Measurements from ENCODE around the gene LRRC66. TPM values are rescaled to one million over a fixed set of nuclear protein-coding genes. Genes with fewer than 3 reads are reported as not detected.

LRRC66 gene
- total RNA-seq (1 to 10 TPM in 3 of 4 donors, under 1 TPM in 1; 0.95 to 1.2 (median 1.2) TPM), polyA plus RNA-seq (1 to 10 TPM in 1 of 3 donors, under 1 TPM in 2; 0.09 to 1.3 (median 0.89) TPM)
- long read RNA-seq, donor 1, result 0 reads
- long read RNA-seq, donor 2, result 0 reads

- WGBS, 3 donors, result 90 to 94% (median 92%) methylated on average over 6 of the region's 6 CpGs
- H3K27ac ChIP-seq, result no peak within 1 kb of the TSS
- DNase-seq (no peak), ATAC-seq (peak in 1 of 4 donors; percentile 27)
- no peaks in the 10 kb centered on the region for H3K9me3 ChIP-seq
- H3K4me3 ChIP-seq, result no peak within 1 kb of the TSS
- TF ChIP-seq CTCF (IDR thresholded peaks at IDR 0.05), result no peak
- H3K27me3 ChIP-seq (ENCODE audit: insufficient read depth in 3 of 3, low read length in 2 of 3), result no peaks in the 10 kb centered on the region
- peaks cover 0 to 80% of the 10 kb centered on the region in 2 donors for H3K36me3 ChIP-seq (ENCODE audit: insufficient read depth in 1 of 2, low read depth in 1 of 2)
- intact Hi-C loops (cut with DNase I), result loop anchor here (5.0 to 10.0 kb wide), 2 partner anchors 125 to 178 kb away; partner anchors contain the start of gene DCUN1D4 (in 1 of the 2)
- H3K4me1 ChIP-seq, result no peaks in the 10 kb centered on the region
These were observed at the start of gene LRRC66 for GRCh38 chr4:52019936-52020657. Gene LRRC66, minus strand, starts transcription at chr4:52020363. Its CDS starts 2,750 bp downstream, at chr4:52017613.

GRCh38 chr4:52069571-52069970, 49.4 kb upstream of the LRRC66 start:
- intact Hi-C loops (cut with DNase I), result no loop called here
- no peak for TF ChIP-seq CTCF (IDR thresholded peaks at IDR 0.05)
- ATAC-seq (no peak), DNase-seq (no peak)
- Histone ChIP-seq H3K27me3 (ENCODE audit: insufficient read depth in 3 of 3, low read length in 2 of 3) (peaks cover 0 to 4% (median 0%) of the 10 kb centered on the region in 3 donors), H3K36me3 (ENCODE audit: insufficient read depth in 1 of 2, low read depth in 1 of 2) (no peaks in the 10 kb centered on the region), H3K9me3 (no peaks in the 10 kb centered on the region), H3K27ac (no peak overlapping the region), H3K4me3 (no peak overlapping the region), H3K4me1 (no peaks in the 10 kb centered on the region)
- 61 to 67% (median 63%) methylated on average over 1 of the region's 1 CpG for WGBS, 3 donors

GRCh38 chr4:52059372-52059771, 39.2 kb upstream of the LRRC66 start:
- H3K27ac ChIP-seq, result no peak overlapping the region

GRCh38 chr4:52058275-52058674, 38.1 kb upstream of the LRRC66 start:
- intact Hi-C loops (cut with DNase I), result no loop called here
- Histone ChIP-seq H3K4me3 (no peak overlapping the region), H3K27ac (no peak overlapping the region), H3K27me3 (ENCODE audit: insufficient read depth in 3 of 3, low read length in 2 of 3) (no peaks in the 10 kb centered on the region), H3K4me1 (no peaks in the 10 kb centered on the region), H3K36me3 (ENCODE audit: insufficient read depth in 1 of 2, low read depth in 1 of 2) (no peaks in the 10 kb centered on the region), H3K9me3 (no peaks in the 10 kb centered on the region)
- DNase-seq (no peak), ATAC-seq (no peak)
- WGBS, 3 donors, result 60 to 89% (median 77%) methylated on average over 1 of the region's 1 CpG
- TF ChIP-seq CTCF (IDR thresholded peaks at IDR 0.05), result no peak

More at GRCh38 chr4:52059372-52059771, 39.2 kb upstream of the LRRC66 start:
- H3K27me3 ChIP-seq (ENCODE audit: insufficient read depth in 3 of 3, low read length in 2 of 3), result no peaks in the 10 kb centered on the region
- no peak overlapping the region for H3K4me3 ChIP-seq
- DNase-seq (no peak), ATAC-seq (peak; percentile 13 to 58 (median 16))
- intact Hi-C loops (cut with DNase I), result no loop called here
- no peak for TF ChIP-seq CTCF (IDR thresholded peaks at IDR 0.05)
- 62 to 68% (median 62%) methylated on average over 3 of the region's 3 CpGs for WGBS, 3 donors
- no peaks in the 10 kb centered on the region for H3K9me3 ChIP-seq
- H3K4me1 ChIP-seq, result no peaks in the 10 kb centered on the region
- no peaks in the 10 kb centered on the region for H3K36me3 ChIP-seq (ENCODE audit: insufficient read depth in 1 of 2, low read depth in 1 of 2)
